GM12891 (cell line): ENCODE measurements around the gene HIRA.

Experiments
- POLR2A ChIP-seq: IDR thresholded peaks from 2 replicates; pipeline ENCODE4 v1.6.1; 2011; ENCODE audit warnings: low read depth, low read length, control low read depth
- POLR2AphosphoS5 ChIP-seq: IDR thresholded peaks from 2 replicates; pipeline ENCODE4 v1.6.1; 2011; ENCODE audit warnings: low read depth, low read length, control low read depth

- TF ChIP-seq POLR2AphosphoS5 (no peak), POLR2A (no peak)
Observed at GRCh38 chr22:19446603-19447329, 15.2 kb upstream of the HIRA start.
